ENCODE measurements around the gene TXNIP.

TXNIP gene

DNA sequence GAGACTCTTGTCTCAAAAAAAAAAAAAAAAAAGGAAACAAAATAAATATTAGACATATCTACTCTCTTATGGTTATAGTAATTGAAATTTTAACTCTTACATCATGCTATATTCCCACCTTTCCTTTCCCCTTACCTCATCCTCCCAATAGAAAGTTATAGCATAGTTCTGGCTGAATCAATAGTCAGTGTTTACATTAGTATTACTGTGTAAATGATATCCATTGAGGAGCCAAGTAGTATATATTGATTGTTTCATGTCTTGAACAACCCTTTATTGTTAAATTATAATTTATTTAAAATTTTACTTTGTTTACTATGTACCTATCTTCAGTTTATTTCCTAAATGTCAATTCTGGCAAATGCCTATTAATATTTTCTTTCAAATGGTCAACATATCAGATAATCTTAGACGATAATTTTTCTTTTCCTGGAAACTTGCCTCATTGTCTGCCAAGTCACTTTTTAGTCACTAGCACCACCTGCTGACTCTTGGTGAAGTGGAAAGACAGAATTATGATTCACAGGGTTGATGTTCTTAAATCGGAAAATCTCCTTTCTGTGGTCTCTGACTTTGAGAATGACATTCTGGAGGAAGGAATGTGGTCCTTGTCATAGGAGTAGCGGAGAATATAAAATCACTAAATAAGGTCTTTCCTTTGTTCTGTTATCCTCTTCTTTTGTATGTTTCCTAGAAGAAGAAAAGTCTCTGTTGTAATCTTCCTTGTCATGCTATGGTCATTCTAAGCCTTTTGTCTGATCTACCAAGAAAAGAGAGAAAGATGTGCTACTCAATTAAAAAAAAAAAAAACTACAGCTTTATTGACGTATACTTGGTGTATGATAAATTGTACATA lies 16.6 kb upstream of the TXNIP start:
- peak; percentile 79 for DNase-seq (ENCODE audit: low spot score)

- no peak for DNase-seq (ENCODE audit: low spot score)
These were observed 13.9 kb upstream of the TXNIP start for GRCh38 chr1:146010126-146010738.

DNA sequence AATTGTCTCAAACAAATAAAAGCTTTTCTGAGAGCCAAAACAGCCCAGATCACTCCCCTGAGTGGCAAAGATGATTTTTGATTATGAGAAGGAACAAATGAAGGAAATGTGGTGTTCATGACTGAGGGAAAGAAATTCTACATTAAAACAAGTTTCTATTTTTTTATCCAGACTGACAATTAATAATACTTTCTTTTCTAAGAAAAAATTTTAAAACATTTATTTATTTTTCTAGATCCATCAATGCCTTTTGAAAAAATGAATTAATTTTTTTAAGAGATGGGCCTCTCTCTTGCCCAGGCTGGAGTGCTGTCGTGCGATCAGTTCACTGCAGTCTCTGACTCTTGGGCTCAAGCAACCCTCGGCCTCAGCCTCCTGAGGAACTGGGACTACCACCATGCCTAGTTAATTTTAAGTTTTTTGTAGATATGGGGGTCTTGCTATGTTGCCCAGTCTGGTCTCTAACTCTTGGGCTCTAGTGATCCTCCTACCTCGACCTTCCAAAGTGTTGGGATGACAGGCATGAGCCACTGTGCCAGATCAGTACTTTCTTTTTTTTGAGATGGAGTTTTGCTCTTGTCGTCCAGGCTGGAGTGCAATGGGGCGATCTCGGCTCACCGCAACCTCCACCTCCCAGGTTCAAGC lies 11.2 kb upstream of the TXNIP start:
- DNase-seq (ENCODE audit: low spot score): no peak

DNA sequence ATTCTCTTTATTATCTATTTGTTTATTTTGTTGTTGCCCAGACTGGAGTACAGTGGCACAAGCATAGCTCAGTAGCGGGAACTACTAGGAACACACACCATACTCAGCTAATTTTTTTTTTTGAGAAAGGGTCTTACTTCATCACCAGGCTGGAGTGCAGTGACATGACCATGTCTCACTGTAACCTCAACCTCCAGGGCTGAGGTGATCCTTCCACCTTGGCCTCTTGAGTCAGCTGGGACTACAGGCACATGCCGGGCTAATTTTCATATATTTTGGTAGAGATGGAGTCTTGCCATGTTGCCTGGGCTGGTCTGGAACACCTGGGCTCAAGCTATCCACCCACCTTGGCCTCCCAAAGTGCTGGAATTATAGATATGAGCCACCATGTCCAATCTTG lies 5.3 kb upstream of the TXNIP start:
- no peak for DNase-seq (ENCODE audit: low spot score)

DNA sequence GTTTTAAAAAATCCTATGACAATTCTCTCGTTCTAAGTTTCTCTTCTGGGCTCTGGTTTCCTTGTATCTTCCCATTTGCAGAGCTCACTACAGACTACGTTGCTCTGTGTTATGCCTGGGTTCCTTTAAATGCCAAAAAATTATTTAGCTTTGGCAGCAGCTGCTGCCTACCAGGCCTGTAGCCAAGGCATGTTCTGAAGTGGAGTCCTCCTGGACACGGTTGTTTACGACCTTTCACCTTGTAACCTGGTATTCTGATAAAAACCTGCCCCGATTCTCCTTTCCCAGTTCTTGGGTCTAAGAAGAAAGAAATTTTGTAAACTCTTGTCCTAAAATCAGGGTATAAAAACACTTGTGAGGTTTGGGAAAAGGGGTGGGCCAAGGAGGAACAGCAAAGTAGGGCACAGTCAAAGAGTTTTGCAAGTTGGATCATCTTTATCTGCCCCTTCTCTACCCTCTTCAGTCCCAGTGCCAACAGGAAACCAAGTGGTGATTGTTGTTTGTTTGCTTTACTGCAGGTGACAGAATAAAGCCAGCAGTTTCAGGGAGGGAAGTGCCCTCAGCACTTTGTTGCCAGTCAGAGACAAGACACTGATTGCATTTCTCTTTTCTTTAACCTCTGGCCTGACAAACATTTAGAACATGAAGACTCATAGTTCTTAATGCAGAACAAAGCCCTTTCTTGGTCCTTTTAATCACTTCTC lies 3.1 kb upstream of the TXNIP start:
- DNase-seq (ENCODE audit: low spot score): peak; percentile 69

GRCh38 chr1:145997718-145998023 lies 1.3 kb upstream of the TXNIP start:
- no peak for DNase-seq (ENCODE audit: low spot score)

DNA sequence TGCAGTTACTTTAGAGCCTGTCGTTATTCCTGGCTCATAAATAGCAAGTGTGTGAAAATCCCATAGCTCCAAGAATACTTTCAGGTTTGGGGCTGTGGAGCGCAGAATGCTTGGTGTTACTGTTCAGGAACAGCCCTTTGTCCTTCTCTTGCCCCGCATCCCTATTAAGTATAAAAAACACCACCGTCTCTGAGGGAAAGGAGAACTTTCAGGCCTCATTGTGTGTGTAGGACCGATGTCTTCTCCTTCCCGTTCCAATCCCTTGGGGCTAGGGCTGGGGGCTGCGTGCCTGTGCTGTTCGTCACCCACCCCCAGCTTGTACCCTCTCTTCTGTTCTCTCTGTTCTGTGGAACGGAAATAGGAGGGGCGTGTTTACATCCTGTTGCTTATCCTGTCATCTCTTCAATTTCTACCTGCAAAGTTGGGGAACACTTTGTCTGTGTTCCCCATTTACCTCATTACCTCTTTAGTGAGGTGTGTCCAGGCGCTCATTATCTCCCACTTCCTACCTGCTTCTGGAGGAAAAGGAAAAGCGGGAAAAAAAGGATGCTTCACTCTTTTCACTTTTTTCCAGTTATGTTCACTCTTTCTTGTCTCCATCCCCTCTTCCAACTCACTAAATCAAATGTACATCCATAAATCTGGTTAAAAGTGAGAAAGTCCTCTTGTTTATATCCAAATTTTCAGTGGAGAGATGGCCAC lies 788 bp upstream of the TXNIP start:
- DNase-seq (ENCODE audit: low spot score): peak; percentile 66

- DNase-seq (ENCODE audit: low spot score): no peak
These were observed 381 bp downstream of the TXNIP start for GRCh38 chr1:145995964-145996432.

- no peak for DNase-seq (ENCODE audit: low spot score)
These were observed 1.1 kb downstream of the TXNIP start for GRCh38 chr1:145995148-145995881.

DNA sequence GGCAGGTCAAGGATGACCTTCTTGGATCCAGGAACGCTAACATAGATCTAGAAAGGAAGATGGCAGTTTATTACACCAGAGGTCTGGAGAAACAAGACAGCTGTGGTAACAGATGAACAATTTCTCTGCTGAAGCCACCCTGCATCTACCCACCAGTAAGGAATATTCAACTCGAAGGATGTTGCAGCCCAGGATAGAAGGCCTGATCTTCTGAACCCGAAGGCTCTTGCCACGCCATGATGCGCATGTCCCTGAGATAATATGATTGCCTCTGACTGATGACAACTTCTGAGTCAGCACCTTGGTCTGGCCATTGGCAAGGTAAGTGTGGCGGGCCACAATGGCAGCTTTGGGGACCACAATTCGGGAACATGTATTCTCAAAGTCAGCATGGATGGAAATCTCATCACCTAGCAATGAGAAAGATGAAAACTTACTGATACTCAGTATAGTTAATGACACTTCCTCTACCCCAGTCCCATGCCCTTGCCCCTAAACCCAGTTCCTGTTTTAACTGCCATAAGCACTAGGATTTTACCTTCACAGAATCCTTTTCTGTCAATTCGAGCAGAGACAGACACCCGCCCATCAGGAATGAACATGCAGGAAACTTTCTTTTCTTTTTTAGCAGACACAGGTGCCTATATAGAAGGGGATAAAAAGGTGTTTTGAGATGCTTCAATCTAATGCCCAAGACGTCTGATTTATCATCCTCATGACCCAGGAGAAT lies 1.8 kb downstream of the TXNIP start:
- DNase-seq (ENCODE audit: low spot score): no peak

GRCh38 chr1:145993618-145994390 lies 2.6 kb downstream of the TXNIP start:
- DNase-seq (ENCODE audit: low spot score): no peak

DNA sequence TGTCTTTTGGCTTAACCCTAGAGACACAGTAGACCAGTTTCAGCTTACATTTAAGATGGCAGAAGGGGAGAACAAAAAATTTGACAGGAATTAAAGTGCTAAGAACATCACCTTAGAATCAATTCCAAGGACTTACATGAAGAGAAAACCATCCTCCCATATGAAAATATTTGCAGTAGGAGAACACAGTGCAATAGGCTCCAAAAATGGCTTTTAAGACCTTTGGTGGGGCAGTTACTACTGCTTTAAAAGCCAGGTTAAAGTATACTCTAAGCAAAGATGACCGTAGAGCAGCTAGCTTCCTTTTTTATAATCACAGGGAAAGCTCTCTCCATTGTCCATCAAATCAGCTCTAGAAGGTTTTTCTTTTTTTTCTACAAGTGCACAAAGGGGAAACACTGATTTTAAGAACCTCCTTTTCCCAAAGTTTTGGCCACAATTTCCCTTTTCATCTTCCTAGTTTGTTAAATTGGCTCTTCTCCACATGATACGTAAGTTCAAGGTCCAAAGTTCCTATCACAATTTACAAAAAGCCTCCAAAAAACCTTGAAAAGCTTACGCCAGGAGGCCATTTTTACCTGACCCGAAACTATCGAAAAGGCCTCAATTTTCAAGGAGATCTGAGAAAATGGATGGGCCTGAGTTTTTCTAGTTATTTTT lies 3.3 kb downstream of the TXNIP start:
- no peak for DNase-seq (ENCODE audit: low spot score)

DNA sequence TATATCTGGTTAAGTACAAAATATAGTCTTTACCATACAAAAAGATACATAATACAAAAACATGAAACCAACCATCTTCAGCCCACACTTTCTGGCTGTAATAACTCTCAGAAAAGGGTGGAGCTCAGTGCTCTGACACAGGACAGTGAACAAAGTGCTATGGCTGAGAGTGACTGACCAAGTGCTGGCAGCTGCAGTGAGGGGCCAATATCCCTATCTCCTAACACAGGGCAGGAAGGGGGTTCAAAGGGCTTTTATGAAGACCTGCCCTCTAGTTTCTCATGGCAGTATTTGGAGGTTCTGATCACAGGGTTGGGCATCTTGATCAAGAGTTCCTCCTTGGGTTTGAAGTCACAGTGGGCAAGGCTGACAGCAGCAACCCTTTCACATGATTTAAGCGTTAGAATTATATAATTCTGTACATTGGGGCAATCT lies 3.9 kb downstream of the TXNIP start:
- DNase-seq (ENCODE audit: low spot score): no peak

GRCh38 chr1:145991735-145992412 lies 4.5 kb downstream of the TXNIP start:
- no peak for DNase-seq (ENCODE audit: low spot score)

GRCh38 chr1:145990249-145990855 lies 6.0 kb downstream of the TXNIP start:
- no peak for DNase-seq (ENCODE audit: low spot score)

GRCh38 chr1:145988773-145989172 lies 7.6 kb downstream of the TXNIP start:
- DNase-seq (ENCODE audit: low spot score): no peak

DNA sequence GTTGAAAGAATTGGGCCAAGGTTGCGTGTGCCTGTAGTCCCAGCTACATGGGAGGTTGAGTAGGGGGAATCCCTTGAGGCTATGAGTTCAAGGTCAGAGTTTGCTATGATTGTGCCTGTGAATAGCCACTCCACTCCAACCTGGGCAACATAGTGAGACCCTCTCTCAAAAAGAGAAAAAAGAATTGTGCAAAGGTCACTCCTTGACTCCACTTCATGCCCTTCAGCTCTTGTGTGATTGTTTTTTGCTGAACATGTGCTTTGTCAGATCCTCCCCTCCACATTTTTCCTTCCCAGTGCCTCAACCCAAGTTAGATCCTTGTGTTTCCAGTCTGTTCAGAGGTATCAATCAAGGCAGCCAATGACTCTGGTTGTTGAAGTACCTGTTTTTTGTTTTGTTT lies 8.5 kb downstream of the TXNIP start:
- no peak for DNase-seq (ENCODE audit: low spot score)

- no peak for DNase-seq (ENCODE audit: low spot score)
These were observed 9.8 kb downstream of the TXNIP start for GRCh38 chr1:145986551-145986950.

All from CD4-positive, alpha-beta T cell treated with Interleukin-15 for 4 hours (primary cell).